WERI-Rb-1 (cell line): Measurements from ENCODE around the gene EDN3.

ENCODE experiments used
- DNase-seq: peaks from one replicate; pipeline ENCODE4 v3.0.0-alpha.2; 2020
- H3K27ac ChIP-seq: fragments of 250-450 bp; sonication (Bioruptor Pico); 2 replicates; pipeline ENCODE4 v1.5.1; 2020; ENCODE audit warnings: mild to moderate bottlenecking, moderate library complexity
- H3K27me3 ChIP-seq: fragments of 250-450 bp; sonication (Bioruptor Pico); 2 replicates; pipeline ENCODE4 v1.5.1; 2021; ENCODE audit warnings: mild to moderate bottlenecking, low read depth, moderate library complexity; ENCODE audit not compliant: insufficient read depth, severe bottlenecking
- H3K36me3 ChIP-seq: fragments of 250-450 bp; sonication (Bioruptor Pico); 2 replicates; pipeline ENCODE4 v1.5.1; 2020; ENCODE audit warnings: mild to moderate bottlenecking, moderate library complexity
- H3K4me3 ChIP-seq: 2 replicates; pipeline ENCODE4 v1.5.1; 2011; ENCODE audit warnings: low read depth, mild to moderate bottlenecking, control low read depth, low read length
- H3K9me3 ChIP-seq: fragments of 250-450 bp; sonication (Bioruptor Pico); 2 replicates; pipeline ENCODE4 v1.5.1; 2021; ENCODE audit warnings: mild to moderate bottlenecking, moderate library complexity; ENCODE audit not compliant: severe bottlenecking
- CTCF ChIP-seq: IDR thresholded peaks from 2 replicates; pipeline ENCODE4 v1.5.1; 2011; ENCODE audit warnings: low read depth, mild to moderate bottlenecking, control low read depth, inconsistent platforms, low read length

EDN3 gene

GRCh38 chr20:59363101-59363500, 62.7 kb downstream of the EDN3 start:
- Histone ChIP-seq H3K27me3 (no peaks in the 10 kb centered on the region), H3K4me3 (no peak overlapping the region), H3K9me3 (no peaks in the 10 kb centered on the region), H3K36me3 (no peaks in the 10 kb centered on the region), H3K27ac (no peak overlapping the region)
- DNase-seq, result peak; percentile 14
- no peak for TF ChIP-seq CTCF

- no peak for DNase-seq
- no peak for TF ChIP-seq CTCF
- H3K27me3 ChIP-seq, result no peaks in the 10 kb centered on the region
Observed at GRCh38 chr20:59364611-59365010, 64.2 kb downstream of the EDN3 start.

GRCh38 chr20:59365611-59366285, 65.3 kb downstream of the EDN3 start:
- no peak for DNase-seq
- Histone ChIP-seq H3K36me3 (no peaks in the 10 kb centered on the region), H3K4me3 (no peak overlapping the region), H3K27ac (no peak overlapping the region), H3K27me3 (no peaks in the 10 kb centered on the region), H3K9me3 (no peaks in the 10 kb centered on the region)
- no peak for TF ChIP-seq CTCF

More at GRCh38 chr20:59364611-59365010, 64.2 kb downstream of the EDN3 start:
- Histone ChIP-seq H3K4me3 (no peak overlapping the region), H3K27ac (no peak overlapping the region), H3K36me3 (no peaks in the 10 kb centered on the region), H3K9me3 (no peaks in the 10 kb centered on the region)

- no peak overlapping the region for H3K4me3 ChIP-seq
- no peak for DNase-seq
- H3K27ac ChIP-seq, result no peak overlapping the region
- no peaks in the 10 kb centered on the region for H3K27me3 ChIP-seq
- no peak for TF ChIP-seq CTCF
- no peaks in the 10 kb centered on the region for H3K36me3 ChIP-seq
- H3K9me3 ChIP-seq, result no peaks in the 10 kb centered on the region
Observed at GRCh38 chr20:59371431-59371830, 71.0 kb downstream of the EDN3 start.

- Histone ChIP-seq H3K36me3 (no peaks in the 10 kb centered on the region), H3K9me3 (no peaks in the 10 kb centered on the region), H3K27me3 (no peaks in the 10 kb centered on the region), H3K27ac (no peak overlapping the region), H3K4me3 (no peak overlapping the region)
- TF ChIP-seq CTCF, result no peak
- no peak for DNase-seq
Observed at GRCh38 chr20:59374261-59374660, 73.8 kb downstream of the EDN3 start.

GRCh38 chr20:59375541-59375940, 75.1 kb downstream of the EDN3 start:
- TF ChIP-seq CTCF, result no peak
- Histone ChIP-seq H3K36me3 (no peaks in the 10 kb centered on the region), H3K4me3 (no peak overlapping the region), H3K27ac (no peak overlapping the region), H3K27me3 (no peaks in the 10 kb centered on the region), H3K9me3 (no peaks in the 10 kb centered on the region)
- DNase-seq, result no peak
